CD4-positive, alpha-beta T cell treated with Interleukin-21 for 1 hour (primary cell): Measurements from ENCODE around the gene KRT3.
"Not testable (repeated sequence)": the region's sequence is repeated elsewhere in the genome, so short reads cannot be mapped to it uniquely, and the experiment has no call there.

Experiments
- DNase-seq: peaks from one replicate; pipeline ENCODE4 v3.0.0-alpha.2; 2020

KRT3 gene

DNA sequence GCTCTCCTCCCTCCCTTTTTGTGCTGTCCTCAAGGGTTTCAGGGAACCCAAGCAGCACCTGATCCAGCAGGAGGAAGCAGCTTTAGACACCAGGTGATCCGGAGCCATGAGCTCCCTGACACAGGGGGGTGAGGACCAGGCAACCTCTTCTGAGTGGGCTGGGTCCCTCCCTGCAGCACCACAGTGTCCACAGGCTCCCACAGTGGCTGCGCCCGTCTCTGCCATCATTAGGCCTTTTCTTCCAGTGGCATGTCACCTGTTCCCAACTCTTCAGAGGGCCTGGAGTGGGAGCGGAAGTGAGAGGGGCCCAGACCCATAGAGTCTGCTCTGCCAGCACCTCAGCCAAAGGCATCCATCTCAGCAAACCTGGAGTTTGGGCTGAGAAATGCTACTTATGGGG lies 18.4 kb downstream of the KRT3 start:
- no peak for DNase-seq

- DNase-seq = no peak
Observed at GRCh38 chr12:52776913-52777395, 19.0 kb downstream of the KRT3 start, which contains the start of gene KRT76. Gene KRT76, minus strand, starts transcription at chr12:52777345. Its CDS starts 54 bp downstream, at chr12:52777291.

GRCh38 chr12:52776435-52776834 lies 19.5 kb downstream of the KRT3 start:
- DNase-seq = no peak

DNA sequence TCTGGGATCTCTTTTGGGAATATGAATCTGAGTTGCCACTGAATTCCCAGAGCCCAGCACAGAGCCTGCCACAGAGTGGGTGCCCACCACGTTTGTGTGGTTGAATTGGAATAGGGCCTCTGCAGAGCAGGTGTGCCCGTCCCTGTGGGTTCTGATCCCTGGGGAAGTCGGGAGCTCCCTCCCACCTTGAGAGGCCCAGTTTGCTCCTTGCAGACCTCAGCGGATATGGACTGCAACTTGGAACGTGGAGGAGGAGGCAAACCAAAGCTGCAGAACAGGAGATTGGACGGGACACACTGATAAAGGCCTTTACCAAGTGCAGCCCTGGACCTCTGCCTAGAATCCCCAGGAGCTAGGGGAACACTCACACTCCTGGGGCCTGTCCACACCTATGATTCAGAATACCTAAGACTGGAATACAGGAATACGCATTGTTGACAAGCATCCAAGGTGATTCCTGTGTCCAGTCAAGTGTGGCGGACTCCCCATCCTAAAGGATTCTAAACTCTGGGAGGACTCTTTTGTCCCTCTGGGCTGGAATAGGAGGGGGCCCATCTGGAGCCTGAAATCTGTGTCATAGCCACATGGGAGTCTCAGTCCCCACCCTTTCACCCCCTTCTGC lies 21.2 kb downstream of the KRT3 start:
- no peak for DNase-seq

DNA sequence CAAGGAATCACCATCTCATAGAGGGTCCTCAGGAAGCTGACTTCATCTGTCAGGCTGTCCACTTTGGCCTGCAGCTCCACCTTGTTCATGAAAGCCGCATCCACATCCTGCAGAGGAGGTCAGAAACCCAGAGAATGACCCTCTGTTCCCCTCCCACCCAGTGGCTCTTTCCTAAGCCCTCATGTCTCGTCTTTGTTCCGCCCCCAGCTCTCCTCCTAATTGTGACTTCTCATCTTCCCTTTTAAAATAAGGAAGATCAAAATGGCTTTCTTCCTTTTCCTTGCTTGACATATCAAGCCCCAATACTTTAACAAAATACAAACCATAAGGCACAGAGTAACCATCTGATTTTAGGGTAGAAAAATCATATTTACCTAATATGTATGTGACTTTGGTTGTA lies 23.1 kb downstream of the KRT3 start:
- DNase-seq = no peak

DNA sequence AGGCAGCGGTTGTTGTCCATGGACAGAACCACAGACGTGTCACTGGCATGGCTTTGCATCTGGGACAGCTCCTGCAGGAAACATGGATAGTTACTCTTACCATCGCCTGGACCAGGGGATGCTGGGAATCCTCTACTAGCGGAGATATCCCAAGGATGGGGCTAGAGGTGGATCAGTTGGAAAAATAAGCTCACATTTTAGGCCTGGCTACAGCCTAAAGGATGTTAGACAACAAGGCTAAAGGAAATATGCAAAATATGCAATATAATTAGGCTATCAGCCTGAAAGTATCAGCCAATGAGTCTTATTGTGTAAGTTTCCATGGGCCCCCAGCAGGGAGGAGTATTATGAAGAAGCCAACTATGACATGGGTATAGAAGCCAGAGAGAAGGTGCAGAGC lies 23.7 kb downstream of the KRT3 start:
- no peak for DNase-seq

- DNase-seq = no peak
Observed at GRCh38 chr12:52771505-52771904, 24.4 kb downstream of the KRT3 start.

DNA sequence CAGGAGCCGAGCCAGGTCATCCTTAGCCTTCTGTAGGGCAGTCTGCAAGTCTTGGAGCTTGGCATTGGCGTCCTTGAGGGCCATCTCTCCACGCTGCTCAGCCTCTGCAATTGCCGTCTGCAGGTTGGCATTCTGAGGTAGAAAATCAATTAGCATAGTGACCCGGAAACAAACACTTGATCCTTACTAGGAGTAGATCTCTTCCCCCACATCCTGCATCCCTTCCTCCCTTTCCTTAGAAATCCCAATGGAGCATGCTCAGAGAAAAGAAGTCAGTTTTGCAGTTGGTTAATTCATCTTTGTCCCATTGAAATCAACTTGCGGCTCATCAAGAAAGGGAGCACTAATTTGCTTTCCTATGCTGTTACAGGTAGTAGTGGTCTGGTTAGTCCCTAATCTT lies 24.8 kb downstream of the KRT3 start:
- no peak for DNase-seq

GRCh38 chr12:52769946-52770345 lies 26.0 kb downstream of the KRT3 start:
- no peak for DNase-seq

- DNase-seq = no peak
Observed at GRCh38 chr12:52769354-52769753, 26.6 kb downstream of the KRT3 start.

DNA sequence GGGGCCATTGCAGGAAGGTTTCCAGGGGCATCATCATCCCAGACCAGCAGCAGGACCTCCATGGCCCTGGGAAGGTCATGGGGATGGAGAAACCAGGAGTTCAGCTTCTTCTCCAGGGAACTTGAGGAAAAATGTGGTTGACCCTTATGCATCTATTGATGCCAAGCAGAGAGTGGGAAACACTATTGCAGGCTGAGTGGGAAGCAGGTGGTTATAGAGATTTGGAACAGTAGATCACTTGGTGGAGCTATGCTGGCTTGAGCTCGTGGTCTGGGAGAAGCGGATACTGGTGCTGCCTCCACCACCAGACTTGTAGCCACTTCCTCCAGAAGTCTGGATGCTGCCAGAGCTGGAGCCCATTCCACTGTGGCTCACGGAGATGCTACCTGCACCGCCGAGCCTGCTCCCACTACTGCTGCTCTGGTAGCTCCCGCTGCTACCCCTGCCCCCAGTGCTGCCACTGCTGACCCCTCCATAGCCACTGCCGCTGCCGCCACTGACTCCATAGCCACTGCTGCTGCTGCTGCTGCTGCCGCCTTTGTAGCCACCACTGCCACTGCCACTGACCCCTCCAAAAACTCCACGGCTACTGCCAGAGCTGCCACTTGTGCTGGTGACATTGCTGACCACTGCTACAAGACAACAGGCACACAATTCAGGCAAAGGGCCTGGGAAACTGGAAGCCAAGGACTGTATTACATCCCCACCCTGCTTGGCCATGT lies 27.3 kb downstream of the KRT3 start:
- no peak for DNase-seq

- no peak for DNase-seq
Observed at GRCh38 chr12:52767427-52767826, 28.5 kb downstream of the KRT3 start.

DNA sequence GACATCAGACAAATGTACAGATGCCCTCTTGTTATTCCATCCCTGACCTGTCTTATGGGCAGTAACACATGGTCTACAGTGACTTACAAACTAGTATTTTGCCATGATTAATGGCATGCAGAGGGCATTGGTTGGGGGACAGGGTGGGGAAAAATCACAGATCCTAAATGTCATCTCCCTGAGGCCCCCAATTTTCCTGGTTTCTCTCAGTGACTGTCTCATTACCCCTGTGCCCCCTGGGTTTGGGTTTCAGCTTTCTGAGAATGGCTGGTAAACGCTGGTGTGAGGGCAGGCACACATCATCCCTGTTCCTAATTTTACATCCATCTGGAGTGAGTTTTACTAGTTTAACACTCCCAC lies 28.9 kb downstream of the KRT3 start:
- no peak for DNase-seq

DNA sequence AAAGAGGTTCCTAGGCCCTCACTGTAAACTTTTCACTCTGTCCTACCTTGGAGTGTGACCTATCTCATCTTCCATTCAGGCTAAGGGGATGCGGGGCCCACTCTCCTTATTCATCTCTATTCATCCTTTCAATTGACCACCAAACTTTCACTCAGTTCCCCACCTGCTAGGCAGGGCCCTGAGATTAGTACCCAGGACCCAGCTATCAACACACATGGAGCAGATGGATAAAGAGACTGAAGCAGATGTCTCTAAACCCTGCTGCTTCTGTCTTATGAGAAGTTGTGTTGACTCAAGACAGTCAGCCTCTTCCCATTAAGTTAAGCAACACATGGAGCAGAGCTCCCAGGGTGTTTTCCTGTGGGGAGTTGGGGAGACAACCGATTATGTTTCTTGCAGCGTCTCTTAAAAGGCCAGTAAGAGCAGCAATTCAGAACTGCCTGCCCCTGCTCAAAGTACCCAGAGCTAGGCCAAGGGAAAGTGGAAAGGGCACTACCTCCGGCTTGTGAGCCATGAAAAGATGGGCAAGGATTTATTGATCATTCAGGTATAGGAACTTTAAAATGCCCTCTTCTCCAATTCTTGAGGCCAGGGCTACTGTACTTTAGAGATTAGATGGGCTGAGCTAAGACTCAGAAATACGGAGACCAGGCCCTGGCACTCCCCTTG lies 29.4 kb downstream of the KRT3 start:
- no peak for DNase-seq

DNA sequence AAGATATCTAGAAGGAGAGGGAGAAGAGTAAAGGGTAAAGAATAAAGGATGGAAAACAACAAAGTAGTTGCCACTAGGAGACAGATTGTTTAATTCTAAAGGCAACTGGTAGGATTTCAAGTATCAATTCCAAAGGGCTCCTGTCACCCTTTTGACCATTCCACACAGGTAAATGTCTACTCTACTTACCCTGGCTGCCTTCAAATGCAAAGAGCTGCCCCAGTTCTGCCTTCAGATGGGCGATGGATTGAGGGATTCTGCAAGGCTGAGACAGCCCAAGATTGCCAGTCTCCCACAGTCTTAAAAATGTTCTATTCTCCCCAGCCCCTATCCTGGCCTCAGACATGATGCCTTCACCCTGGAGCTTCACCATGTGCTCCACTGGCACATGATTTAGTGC lies 30.2 kb downstream of the KRT3 start:
- DNase-seq = no peak

GRCh38 chr12:52763991-52764390 lies 31.9 kb downstream of the KRT3 start:
- no peak for DNase-seq

- DNase-seq = no peak
Observed at GRCh38 chr12:52763036-52763659, 32.8 kb downstream of the KRT3 start.

- DNase-seq = no peak
Observed at GRCh38 chr12:52761802-52762201, 34.1 kb downstream of the KRT3 start.

DNA sequence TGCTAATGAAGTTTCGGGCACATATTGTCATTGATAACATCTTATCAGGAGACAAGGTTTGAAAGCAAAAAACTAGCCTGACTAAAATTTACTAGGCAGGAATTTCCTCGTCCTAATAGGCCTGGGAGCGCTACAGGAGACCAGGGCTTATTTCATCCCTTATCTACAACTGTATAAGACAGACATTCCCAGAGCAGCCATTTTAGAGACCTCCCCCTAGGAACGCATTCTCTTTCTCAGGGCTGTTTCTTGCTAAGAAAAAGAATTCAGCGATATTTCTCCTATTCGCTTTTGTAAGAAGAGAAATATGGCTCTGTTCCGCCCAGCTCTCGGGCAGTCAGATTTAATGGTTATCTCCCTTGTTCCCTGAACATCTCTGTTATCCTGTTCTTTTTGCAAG lies 34.7 kb downstream of the KRT3 start:
- not testable (repeated sequence) for DNase-seq

GRCh38 chr12:52760623-52761022 lies 35.3 kb downstream of the KRT3 start:
- no peak for DNase-seq

DNA sequence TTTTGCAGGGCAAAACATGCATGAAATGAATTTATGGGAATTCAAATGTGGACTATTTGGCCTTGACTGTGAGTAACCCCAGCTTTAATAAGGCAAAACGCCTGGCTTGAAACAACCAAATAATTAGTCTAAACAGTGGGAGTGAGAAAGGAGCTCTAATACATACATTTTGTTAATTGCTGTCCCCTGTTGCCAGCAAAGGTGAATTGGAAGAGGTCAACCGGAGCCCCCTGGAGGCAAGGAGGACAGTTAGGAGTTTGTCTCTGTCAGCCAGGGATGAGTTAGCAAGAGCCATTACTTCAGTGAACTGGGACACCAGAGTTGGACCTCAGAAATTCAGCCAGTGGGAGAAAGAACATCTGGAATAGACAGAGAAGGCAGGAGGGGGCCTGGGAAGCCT lies 36.2 kb downstream of the KRT3 start:
- no peak for DNase-seq

DNA sequence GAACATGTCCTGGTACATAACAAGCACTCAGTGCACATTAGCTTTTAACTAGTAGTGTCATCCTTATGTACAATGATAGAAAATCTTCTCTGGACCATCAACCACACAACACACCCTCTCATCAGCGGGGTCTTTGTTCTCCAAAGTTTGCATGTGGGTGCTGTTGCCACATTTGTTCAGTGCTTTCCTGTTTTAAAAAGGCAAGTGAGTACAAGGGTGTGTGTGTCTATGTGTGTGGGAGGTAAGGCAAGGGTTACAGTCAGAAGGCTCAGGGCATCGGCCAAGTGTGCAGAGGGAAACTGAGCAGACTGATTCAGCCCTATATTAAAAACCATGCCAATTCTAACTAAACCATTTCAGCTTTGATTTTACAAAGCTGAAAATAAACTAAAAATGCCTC lies 36.7 kb downstream of the KRT3 start:
- no peak for DNase-seq

DNA sequence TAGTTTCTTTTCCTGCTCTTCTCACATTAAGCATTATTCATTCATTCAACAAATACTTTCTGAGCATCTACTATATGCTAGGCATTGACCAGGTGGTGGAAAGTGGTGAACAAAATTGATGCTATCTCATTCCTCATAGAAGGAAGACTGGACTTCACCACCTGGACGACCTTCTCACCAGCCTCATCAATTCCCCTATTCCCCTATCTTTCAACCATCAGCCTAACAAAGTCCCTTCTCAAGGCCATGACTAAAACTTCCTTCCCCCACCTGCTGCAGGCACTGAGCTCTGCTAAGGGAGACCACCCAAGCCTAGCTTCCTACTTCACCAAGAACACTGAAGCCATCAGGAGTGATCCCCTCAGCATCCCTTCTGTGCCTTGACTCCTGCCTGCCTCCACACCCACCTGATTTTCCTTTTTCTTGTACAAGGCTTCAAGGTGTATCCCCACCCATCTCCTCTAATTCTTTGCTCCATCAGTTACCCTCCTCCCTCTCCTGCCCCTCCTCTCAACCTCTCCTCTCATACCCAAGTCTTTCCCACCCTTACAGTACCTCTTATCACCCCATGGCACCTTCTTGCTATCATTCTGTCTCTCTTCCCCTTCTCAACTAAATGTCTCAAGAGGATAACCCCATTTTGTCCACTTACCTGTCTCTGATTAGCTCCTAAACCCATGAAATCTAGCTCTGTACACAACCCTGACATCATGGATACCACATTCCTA lies 38.3 kb downstream of the KRT3 start:
- no peak for DNase-seq
